Testis (tissue), 5 donors: ENCODE data around the gene VKORC1. TPM values are rescaled to one million over a fixed set of nuclear protein-coding genes. Genes with fewer than 3 reads are reported as not detected.

Experiments used
- DNase-seq: peaks from one replicate; pipeline ENCODE4 v3.0.0-alpha.2; 2019
- H3K27ac ChIP-seq, 2 donors: fragments of 200-600 bp; sonication (generic); one replicate each; pipeline ENCODE4 v1.5.1; 2019
- H3K27me3 ChIP-seq: fragments of 200-600 bp; sonication (generic); one replicate; pipeline ENCODE4 v1.5.1; 2019
- H3K36me3 ChIP-seq: fragments of 200-600 bp; sonication (generic); one replicate; pipeline ENCODE4 v1.5.1; 2017; ENCODE audit warnings: low read depth; ENCODE audit errors: missing control alignments
- H3K4me1 ChIP-seq: fragments of 200-600 bp; sonication (generic); one replicate; pipeline ENCODE4 v1.5.1; 2019
- H3K4me3 ChIP-seq, 2 donors: fragments of 200-600 bp; sonication (generic); one replicate each; pipeline ENCODE4 v1.5.1; 2017 to 2019
- H3K9me3 ChIP-seq: fragments of 200-600 bp; sonication (generic); one replicate; pipeline ENCODE4 v1.5.1; 2017
- POLR2A ChIP-seq: fragments of 450-650 bp; IDR thresholded peaks from one replicate; pipeline ENCODE4 v1.6.1; 2017; ENCODE audit warnings: antibody characterized with exemption, mild to moderate bottlenecking, moderate library complexity
- WGBS, 2 donors: methylation state at CpG; one replicate each; pipeline ENCODE4 v1.1.5; 2018; 5-methylcytosine and 5-hydroxymethylcytosine counted together
- intact Hi-C: fragments of 100-400 bp; cut with DNase I; formaldehyde crosslinking; loops from one replicate; pipeline ENCODE4 v1.15.1; 2023; ENCODE audit warnings: low total_unique reads
- long read RNA-seq, 2 donors: transcript quantifications; one replicate each; lab custom pipeline, GENCODE V29; 2026
- polyA plus RNA-seq: library from polyadenylated mRNA; stranded (reverse); fragments of 350-450 nt; fragmentation: Illumina TruSeq; extraction: RNeasy Lipid Tissue Mini Kit (QIAGEN cat#74804); gene quantifications from one replicate; pipeline ENCODE4 v1.2.3, GENCODE V29; 2014; ENCODE audit warnings: low read depth, low replicate concordance; ENCODE audit not compliant: insufficient read depth
- total RNA-seq, 2 donors: library from RNA; depleted of rRNA; stranded (reverse); fragments of >200 nt; gene quantifications; one replicate each; pipeline ENCODE4 v1.2.3, GENCODE V29; 2016
- TF ChIP-seq, protein P1 (sequence below), 3 experiments: fragments of 450-650 bp in 2 of 3; fragments of 200-600 bp in 1 of 3; sonication (generic) in 1 of 3; IDR thresholded peaks; one replicate each; pipeline ENCODE4 v1.5.1; 2016 to 2019; ENCODE audit warnings: antibody characterized with exemption in 3 of 3, mild to moderate bottlenecking in 2 of 3, moderate library complexity in 1 of 3

The VKORC1 gene
- total RNA-seq: 100 to 1,000 TPM; 102 to 183 TPM
- 102 TPM for polyA plus RNA-seq
- long read RNA-seq, donor 1, transcript VKORC1-207 (2 exons, 461 nt): minor isoform, 66 of 148 reads
- long read RNA-seq, donor 1, transcript VKORC1-203 (2 exons, 901 nt): minor isoform, 12 of 148 reads
- long read RNA-seq, donor 1, transcript VKORC1-205 (3 exons, 1,012 nt): major isoform, 69 of 148 reads
- long read RNA-seq, donor 1, partial matches to known transcripts: 0 of 148 reads
- long read RNA-seq, donor 1, other reads (novel, unspliced or antisense): 0 of 148 reads
- long read RNA-seq, donor 2, transcript VKORC1-207 (2 exons, 461 nt): minor isoform, 16 of 85 reads
- long read RNA-seq, donor 2, transcript VKORC1-203 (2 exons, 901 nt): minor isoform, 7 of 85 reads
- long read RNA-seq, donor 2, transcript VKORC1-205 (3 exons, 1,012 nt): major isoform, 46 of 85 reads
- long read RNA-seq, donor 2, partial matches to known transcripts: 16 of 85 reads
- long read RNA-seq, donor 2, other reads (novel, unspliced or antisense): 0 of 85 reads

DNA sequence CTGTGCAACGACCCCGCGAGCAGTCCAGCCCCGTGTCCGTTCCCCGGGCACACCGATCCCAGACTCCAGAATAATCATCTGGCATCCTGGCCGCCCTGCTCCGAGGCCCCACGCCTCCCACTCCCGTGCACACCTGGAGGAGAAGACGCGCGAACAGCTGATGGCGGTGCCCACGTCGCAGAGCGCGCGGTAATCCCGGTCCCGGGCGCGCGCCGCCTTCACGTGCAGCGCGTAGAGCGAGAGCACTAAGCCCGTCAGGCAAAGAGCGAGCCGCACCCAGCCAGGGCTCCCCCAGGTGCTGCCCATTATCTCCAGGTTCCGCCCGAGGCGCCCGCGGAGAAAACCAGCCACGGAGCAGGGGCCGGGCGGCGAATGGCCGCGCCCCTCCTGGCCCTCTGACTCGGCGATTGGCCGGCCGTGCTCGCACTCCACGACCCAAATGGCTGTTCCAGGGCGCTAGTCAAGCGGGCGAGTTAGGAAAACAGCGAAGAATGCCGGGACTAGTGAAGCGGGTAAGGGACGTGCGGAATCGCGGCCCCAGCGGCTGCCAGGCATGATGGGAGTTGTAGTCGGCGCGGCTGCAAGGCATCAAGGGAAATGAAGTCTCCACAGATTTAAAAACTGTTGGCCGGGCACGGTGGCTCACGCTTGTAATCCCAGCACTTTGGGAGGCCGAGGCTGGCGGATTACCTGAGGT lies at the start of gene VKORC1:
TSS of gene VKORC1 (minus strand) at position 374 of the 697 bp plus-strand sequence. CDS start at position 306, 68 bp downstream.
- 1% methylated on average over 42 to 67 of the region's 69 CpGs for WGBS, 2 donors

DNA sequence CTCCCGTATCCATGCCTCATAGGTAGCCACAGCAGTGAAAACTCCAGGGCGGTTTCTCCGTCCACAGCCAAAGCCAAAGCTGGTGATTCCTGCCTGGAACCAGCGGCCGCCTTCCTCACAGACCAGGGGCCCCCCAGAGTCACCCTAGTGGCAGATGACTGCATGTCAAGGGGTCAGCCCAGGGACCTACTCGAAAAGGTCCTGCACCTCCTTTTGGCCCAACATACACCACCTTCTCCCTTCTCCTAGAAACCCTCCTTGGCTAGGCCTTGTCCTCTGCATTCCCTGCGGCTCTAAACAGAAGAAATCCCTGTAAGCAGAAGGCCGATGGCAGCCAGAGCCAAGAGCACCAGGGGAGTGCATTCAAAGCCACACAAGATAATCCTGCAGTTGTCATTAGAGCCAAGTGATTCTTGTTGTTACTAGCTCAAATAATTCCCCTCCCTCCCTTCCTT lies 49.1 kb upstream of the VKORC1 start:
- WGBS, 2 donors: 72 to 81% methylated on average over 3 to 8 of the region's 8 CpGs
- no peak for TF ChIP-seq POLR2A
- TF ChIP-seq, protein P1, sequence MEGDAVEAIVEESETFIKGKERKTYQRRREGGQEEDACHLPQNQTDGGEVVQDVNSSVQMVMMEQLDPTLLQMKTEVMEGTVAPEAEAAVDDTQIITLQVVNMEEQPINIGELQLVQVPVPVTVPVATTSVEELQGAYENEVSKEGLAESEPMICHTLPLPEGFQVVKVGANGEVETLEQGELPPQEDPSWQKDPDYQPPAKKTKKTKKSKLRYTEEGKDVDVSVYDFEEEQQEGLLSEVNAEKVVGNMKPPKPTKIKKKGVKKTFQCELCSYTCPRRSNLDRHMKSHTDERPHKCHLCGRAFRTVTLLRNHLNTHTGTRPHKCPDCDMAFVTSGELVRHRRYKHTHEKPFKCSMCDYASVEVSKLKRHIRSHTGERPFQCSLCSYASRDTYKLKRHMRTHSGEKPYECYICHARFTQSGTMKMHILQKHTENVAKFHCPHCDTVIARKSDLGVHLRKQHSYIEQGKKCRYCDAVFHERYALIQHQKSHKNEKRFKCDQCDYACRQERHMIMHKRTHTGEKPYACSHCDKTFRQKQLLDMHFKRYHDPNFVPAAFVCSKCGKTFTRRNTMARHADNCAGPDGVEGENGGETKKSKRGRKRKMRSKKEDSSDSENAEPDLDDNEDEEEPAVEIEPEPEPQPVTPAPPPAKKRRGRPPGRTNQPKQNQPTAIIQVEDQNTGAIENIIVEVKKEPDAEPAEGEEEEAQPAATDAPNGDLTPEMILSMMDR (IDR thresholded peaks at IDR 0.05): no peak
- Histone ChIP-seq H3K9me3 (no peaks in the 10 kb centered on the region), H3K36me3 (no peaks in the 10 kb centered on the region), H3K4me3 (no peak overlapping the region), H3K27ac (no peak overlapping the region), H3K4me1 (peaks cover 10% of the 10 kb centered on the region), H3K27me3 (no peaks in the 10 kb centered on the region)
- intact Hi-C loops: loop anchor here (10.0 kb wide), 2 partner anchors 59 to 159 kb away; partner anchors contain the start of genes HSD3B7 and PRSS53
- no peak for DNase-seq

More for the DNA sequence above, at the start of gene VKORC1:
- TF ChIP-seq, protein P1 (IDR thresholded peaks at IDR 0.05): peak in 2 of 3 experiments; percentile 12 to 21
- no peak for TF ChIP-seq POLR2A
- Histone ChIP-seq H3K9me3 (no peaks in the 10 kb centered on the region), H3K36me3 (no peaks in the 10 kb centered on the region), H3K4me1 (peaks cover 6% of the 10 kb centered on the region), H3K4me3 (peak within 1 kb of the TSS; percentile 80 to 87), H3K27ac (peak within 1 kb of the TSS; percentile 82), H3K27me3 (no peaks in the 10 kb centered on the region)
- intact Hi-C loops: loop anchor here (5.0 kb wide), 1 partner anchor 112 kb away; no protein-coding TSS in a partner anchor
- peak; percentile 97 for DNase-seq

- intact Hi-C loops: loop anchor here (10.0 kb wide), 2 partner anchors 58 to 158 kb away; partner anchors contain the start of genes HSD3B7 and PRSS53
- Histone ChIP-seq H3K27me3 (no peaks in the 10 kb centered on the region), H3K27ac (peak overlapping the region; percentile 6 to 81), H3K4me1 (peaks cover 10% of the 10 kb centered on the region), H3K36me3 (no peaks in the 10 kb centered on the region), H3K9me3 (no peaks in the 10 kb centered on the region), H3K4me3 (peak overlapping the region; percentile 51 to 52)
- 44 to 55% methylated on average over 16 to 21 of the region's 22 CpGs for WGBS, 2 donors
- TF ChIP-seq, protein P1 (IDR thresholded peaks at IDR 0.05): no peak
- TF ChIP-seq POLR2A: no peak
- DNase-seq: no peak
These were observed 48.6 kb upstream of the VKORC1 start for GRCh38 chr16:31143011-31143693.
